NCI-H226 (cell line): ENCODE data around the gene ESR2.
A peak's percentile ranks its signal among the peaks of the same experiment; 100 is the strongest.
"Not testable (repeated sequence)": the region's sequence is repeated elsewhere in the genome, so short reads cannot be mapped to it uniquely, and the experiment has no call there.

Experiments
- DNase-seq: peaks from one replicate; pipeline ENCODE4 v3.0.0-alpha.2; 2015

ESR2 gene

GRCh38 chr14:64119980-64120379 is 174.2 kb downstream of the ESR2 start:
- no peak for DNase-seq

GRCh38 chr14:64119500-64119899 is 174.7 kb downstream of the ESR2 start:
- DNase-seq = no peak

GRCh38 chr14:64118892-64119291 is 175.3 kb downstream of the ESR2 start:
- DNase-seq = no peak

GRCh38 chr14:64118403-64118742 is 175.8 kb downstream of the ESR2 start:
- DNase-seq = not testable (repeated sequence)

GRCh38 chr14:64117671-64118402 is 176.3 kb downstream of the ESR2 start:
- DNase-seq = peak; percentile 95

GRCh38 chr14:64115401-64115800 is 178.8 kb downstream of the ESR2 start:
- DNase-seq = no peak

GRCh38 chr14:64114796-64115195 is 179.4 kb downstream of the ESR2 start:
- no peak for DNase-seq

- no peak for DNase-seq
These were observed 180.0 kb downstream of the ESR2 start for GRCh38 chr14:64114166-64114565.

- DNase-seq = no peak
These were observed 181.1 kb downstream of the ESR2 start for GRCh38 chr14:64112867-64113678.

GRCh38 chr14:64110802-64111201 is 183.4 kb downstream of the ESR2 start:
- DNase-seq = no peak

GRCh38 chr14:64109819-64110554 is 184.2 kb downstream of the ESR2 start:
- peak; percentile 21 for DNase-seq

- DNase-seq = no peak
These were observed 186.7 kb downstream of the ESR2 start for GRCh38 chr14:64107438-64107837.

GRCh38 chr14:64098120-64098519 is 196.1 kb downstream of the ESR2 start:
- no peak for DNase-seq

- DNase-seq = no peak
These were observed 198.6 kb downstream of the ESR2 start for GRCh38 chr14:64095620-64096019.

GRCh38 chr14:64092940-64093339 is 201.2 kb downstream of the ESR2 start:
- DNase-seq = no peak

GRCh38 chr14:64092338-64092737 is 201.8 kb downstream of the ESR2 start:
- DNase-seq = no peak

- DNase-seq = no peak
These were observed 203.0 kb downstream of the ESR2 start for GRCh38 chr14:64091217-64091616.

- no peak for DNase-seq
These were observed 204.3 kb downstream of the ESR2 start for GRCh38 chr14:64089920-64090319.

GRCh38 chr14:64088647-64088964 is 205.6 kb downstream of the ESR2 start:
- no peak for DNase-seq

- peak; percentile 3 for DNase-seq
These were observed 211.3 kb downstream of the ESR2 start for GRCh38 chr14:64082837-64083236.

- no peak for DNase-seq
These were observed 212.9 kb downstream of the ESR2 start for GRCh38 chr14:64081174-64081746.

- no peak for DNase-seq
These were observed 213.7 kb downstream of the ESR2 start for GRCh38 chr14:64080452-64080851.

GRCh38 chr14:64075613-64076005 is 218.6 kb downstream of the ESR2 start:
- DNase-seq = no peak
